ENCODE data around the gene GFRAL.
"Not testable (repeated sequence)": the region's sequence is repeated elsewhere in the genome, so short reads cannot be mapped to it uniquely, and the experiment has no call there.

Gene GFRAL, protein sequence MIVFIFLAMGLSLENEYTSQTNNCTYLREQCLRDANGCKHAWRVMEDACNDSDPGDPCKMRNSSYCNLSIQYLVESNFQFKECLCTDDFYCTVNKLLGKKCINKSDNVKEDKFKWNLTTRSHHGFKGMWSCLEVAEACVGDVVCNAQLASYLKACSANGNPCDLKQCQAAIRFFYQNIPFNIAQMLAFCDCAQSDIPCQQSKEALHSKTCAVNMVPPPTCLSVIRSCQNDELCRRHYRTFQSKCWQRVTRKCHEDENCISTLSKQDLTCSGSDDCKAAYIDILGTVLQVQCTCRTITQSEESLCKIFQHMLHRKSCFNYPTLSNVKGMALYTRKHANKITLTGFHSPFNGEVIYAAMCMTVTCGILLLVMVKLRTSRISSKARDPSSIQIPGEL

DNA sequence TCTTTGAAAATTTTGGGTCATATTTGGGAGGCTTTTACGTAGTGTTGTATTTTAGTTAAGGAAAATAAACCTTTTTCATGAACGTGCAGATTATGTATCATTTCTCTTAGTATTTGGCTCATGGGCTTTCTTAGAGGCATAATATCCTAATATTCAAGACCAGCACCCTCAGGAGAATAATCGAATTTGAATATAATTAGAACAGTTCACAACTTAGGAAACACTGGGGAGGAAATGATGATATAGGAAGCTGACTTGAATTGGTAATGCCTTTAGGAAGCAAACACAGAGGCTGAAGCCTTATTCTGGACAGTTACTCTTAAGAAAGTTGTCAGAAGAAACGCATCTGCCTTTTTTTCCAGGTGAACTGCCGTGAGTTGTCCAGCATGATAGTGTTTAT lies at the start of gene GFRAL:
Gene GFRAL, plus strand, starts transcription at position 301 of the 400 bp plus-strand sequence. Its CDS starts 86 bp downstream, at position 387.
- DNase-seq (ENCODE audit: low spot score) = no peak

DNA sequence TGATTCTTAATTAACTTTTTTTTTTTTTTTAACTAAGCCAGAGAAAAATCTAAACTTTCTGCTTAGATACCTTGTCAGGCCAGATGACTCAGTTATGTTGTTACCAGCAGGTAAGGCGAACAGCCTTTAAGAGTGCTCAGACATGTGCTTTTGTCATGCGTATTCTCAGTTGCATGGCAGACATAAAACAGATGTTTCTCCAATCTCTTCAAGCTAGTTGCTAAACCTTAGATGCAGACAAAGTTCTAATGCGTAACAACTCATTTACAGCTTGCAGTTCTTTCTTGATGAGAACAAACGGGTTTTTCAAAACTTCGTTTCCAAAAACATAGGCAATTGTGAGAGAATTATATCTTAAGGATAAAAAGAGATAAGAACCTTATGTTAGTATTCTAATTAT lies 49.6 kb upstream of the GFRAL start:
- no peak for DNase-seq (ENCODE audit: low spot score)

DNA sequence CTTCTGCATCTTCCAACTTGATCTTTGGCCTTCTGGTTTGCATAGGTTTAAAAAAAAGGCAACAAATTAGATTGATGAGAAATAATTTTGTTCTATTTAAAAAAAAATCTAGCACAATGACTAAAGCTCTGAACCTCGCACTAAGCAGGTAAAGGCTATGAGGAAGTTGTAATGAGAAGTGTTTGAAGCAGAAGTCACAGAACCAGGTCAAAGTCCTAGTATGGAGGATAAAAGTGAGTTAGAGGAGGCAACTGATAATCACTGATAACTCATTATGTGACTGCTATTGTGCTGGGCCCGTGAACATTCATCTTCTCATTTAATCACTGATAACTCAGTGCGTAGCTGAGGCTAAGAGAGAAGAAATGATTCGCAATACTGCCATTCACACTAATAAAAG lies 46.1 kb upstream of the GFRAL start:
- no peak for DNase-seq (ENCODE audit: low spot score)

DNA sequence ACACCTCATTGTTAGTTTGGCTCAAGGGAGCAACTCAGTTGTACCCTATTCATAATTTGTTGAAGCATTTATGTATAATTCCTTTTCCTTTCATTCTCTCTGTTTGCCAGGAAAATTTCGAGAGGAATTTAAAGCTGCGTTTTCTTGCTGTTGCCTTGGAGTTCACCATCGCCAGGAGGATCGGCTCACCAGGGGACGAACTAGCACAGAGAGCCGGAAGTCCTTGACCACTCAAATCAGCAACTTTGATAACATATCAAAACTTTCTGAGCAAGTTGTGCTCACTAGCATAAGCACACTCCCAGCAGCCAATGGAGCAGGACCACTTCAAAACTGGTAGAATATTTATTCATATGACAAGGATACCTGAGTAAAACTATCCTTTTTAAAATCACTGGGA lies 45.2 kb upstream of the GFRAL start:
- no peak for DNase-seq (ENCODE audit: low spot score)

DNA sequence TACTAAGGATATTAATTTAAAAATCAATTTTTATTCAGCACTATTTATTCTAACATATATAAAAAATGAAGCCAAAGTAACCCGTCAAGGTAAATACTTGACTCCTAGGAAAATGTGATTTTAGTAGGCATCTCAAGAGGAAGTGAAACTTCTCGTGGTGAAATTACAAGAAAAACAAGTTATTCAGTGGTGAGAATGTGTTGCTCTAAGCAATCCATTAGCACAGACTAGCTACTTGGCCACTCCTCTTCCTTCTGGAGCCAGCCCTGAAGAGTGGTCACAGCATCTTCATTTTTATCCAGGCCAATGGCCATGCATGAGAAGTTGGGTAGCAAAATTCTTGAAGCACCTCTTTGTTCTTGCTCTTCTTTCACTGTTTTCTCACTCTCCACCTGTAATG lies 40.4 kb upstream of the GFRAL start:
- no peak for DNase-seq (ENCODE audit: low spot score)

DNA sequence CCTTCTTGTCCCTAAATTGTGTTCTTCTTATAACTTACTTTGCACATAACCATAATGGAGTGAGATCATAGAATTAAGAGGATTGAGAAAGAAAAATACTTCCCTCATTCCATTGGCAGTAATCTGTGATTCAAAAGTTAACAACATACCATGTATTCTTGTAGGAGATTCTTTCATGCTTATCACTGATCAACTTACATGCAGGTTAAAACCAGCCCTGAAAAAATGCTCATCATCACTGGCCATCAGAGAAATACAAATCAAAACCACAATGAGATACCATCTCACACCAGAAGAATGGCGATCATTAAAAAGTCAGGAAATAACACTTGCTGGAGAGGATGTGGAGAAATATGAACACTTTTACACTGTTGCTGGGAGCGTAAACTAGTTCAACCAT lies 36.5 kb upstream of the GFRAL start:
- DNase-seq (ENCODE audit: low spot score) = no peak

DNA sequence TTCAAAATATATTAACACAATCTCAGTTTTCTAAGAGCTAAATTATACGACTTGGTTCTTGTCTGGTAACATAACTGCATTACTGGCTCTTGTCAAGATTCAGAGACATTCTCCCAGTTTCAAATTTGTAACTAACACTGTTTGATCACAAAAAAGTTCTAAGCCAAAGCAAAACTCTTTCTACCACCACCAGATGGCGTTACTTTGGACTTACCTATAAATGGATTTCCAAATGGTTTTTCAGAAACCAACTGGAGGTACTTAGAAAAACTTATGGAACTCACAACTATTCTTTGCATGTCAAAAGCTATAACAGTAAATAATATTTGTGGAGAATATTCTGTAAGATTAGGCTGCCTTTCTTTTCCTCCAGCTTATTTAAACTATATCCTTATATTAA lies 34.2 kb upstream of the GFRAL start:
- peak; percentile 20 for DNase-seq (ENCODE audit: low spot score)

DNA sequence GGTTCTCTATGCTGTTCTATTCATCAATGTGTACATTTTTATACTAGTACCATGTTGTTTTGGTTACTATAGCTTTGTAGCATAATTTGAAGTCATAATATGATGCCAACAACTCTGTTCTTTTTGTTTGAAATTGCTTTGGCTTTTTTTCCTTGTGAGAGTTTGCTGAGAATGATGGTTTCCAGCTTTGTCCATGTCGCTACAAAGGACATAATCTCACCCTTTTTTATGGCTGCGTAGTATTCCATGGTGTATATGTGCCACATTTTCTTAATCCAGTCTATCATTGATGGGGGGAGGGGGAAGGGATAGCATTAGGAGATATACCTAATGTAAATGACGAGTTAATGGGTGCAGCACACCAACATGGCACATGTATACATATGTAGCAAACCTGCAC lies 30.1 kb upstream of the GFRAL start:
- not testable (repeated sequence) for DNase-seq (ENCODE audit: low spot score)

DNA sequence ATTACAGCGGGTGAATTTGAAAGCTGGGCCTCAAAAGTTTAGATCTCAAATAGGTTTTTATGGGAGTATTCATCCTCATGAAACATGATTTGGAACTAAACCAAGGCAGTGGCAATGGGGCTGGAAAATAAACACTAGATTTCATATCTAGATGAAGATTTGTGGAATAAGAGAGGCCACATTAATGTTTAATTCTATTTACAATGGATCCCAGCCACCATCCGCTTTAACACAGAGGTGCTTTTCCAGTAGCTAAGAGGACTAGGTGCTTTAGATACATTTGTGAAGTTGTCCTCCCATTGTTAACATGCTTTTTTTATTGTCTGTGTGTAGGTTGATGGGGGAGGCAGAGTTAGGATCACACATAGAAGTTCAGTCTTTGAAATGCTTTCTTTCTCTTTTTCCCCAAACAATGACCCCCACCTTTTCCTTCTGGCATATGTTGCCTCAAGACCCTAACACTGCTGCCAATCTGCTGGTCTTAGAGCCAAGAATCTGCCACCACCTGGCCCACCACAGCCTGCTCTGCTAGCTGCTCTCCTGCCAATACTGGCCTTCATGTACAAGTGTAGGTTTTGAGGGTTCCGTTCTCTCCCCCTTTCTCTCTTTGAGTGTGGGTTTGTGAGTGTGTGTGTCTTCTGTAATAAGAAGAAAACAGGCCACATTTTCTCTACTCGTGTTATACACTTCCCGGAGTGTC lies 27.8 kb upstream of the GFRAL start:
- DNase-seq (ENCODE audit: low spot score) = no peak

DNA sequence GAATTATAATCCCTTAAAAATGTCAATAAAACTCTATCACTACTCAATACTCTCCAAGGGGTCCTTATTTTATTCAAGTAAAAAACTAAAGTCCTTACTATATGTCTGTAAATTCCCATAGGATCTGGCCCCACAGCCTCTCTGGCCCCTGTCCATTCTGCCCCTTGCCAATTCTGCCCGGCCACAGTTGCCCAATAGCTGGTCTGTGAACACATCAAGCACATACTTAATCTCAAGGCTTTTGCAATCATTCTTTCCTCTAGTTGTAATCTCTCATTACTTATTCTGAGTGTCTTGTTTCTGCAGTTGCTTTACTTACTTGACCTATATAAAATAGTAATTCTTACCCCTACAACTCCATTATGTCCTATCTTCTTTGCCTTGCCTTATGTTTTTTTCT lies 22.5 kb upstream of the GFRAL start:
- DNase-seq (ENCODE audit: low spot score) = no peak

DNA sequence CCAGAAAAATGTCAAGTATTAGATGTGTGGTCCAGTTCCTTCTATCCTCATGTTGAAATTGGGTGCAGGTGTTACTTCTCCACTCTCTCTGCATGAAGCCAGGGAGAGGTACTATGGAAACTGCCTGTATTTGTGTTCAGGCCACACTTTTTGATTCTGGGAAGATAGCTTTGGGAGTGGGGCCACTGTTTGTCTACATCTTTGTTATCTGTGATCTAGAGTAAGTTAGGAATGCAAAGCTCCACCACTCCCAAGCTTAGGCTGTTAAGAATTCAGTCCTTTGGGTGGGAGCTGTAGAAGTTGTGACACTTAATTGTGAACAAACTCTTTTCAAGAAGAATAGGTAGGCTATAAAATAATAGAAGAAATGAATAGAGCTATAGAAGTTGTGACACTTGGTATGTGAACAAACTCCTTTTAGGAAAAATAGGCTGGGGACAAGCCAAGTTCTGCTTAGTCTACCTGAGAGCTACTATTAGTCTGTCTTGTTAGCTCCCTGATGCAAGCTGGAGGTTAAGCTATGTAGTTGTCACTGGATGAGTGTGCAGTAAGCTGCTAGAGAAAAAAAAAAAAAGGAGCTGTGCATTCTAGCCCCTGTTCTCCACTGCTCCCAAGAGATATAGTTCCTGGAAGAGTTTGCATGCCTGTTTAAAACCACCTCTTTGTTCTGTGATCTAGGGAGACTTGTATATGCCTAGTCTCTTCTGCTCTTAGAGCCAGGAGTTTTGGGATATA lies 7.1 kb upstream of the GFRAL start:
- no peak for DNase-seq (ENCODE audit: low spot score)

DNA sequence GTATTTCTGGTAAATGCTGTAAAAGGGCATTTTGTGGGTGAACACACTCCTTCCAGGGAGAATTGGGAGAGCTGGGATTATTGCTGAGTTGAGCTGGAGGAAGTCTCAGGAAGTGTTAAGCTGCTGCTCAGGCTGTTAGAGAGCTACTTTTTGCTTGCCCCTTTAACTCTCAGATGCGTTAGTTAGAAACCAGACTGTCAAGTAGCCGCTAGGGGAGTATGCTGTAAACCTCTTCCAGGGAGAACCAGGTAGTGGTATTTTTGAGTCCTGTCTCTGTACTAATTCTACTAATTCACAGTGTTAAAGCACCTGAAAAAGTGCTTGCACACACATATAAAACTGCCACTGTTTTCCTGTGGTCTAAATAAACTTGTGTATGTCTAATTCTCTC lies 6.6 kb upstream of the GFRAL start:
- no peak for DNase-seq (ENCODE audit: low spot score)

DNA sequence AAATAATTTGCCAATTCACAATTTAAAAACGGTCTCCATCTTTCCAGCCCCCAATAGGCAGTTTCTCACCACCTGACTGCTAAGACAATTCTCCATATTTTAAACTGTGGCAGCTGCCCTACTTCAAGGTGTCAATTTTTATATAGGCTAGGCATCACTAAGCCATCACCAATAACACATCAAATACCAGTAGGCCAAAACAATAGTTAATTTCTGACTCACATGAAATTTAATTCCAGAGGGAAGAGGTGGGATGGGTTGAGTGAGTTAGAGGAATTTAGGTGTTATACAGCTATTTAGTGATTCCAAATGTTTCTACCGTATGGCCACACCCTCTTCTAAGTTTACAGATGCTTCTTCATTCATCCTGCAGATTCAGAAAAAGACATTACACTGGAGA lies 49.9 kb downstream of the GFRAL start:
- no peak for DNase-seq (ENCODE audit: low spot score)

DNA sequence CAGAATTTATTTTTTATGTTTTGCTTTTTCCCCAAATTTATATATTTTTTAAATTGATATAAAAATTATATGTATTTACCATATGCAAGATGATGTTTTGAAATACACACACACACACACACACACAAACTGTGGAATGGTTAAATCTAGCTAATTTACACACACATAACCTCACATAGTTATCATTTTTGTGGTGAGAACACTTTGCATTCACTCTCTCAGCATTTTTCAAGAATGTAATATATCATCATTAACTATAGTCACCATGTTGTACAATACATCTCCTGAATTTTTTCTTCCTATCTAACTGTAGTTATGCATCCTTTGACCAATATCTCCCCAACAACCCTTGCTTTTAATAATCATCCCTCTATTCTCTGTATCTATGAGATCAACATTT lies 52.2 kb downstream of the GFRAL start:
- DNase-seq (ENCODE audit: low spot score) = no peak

DNA sequence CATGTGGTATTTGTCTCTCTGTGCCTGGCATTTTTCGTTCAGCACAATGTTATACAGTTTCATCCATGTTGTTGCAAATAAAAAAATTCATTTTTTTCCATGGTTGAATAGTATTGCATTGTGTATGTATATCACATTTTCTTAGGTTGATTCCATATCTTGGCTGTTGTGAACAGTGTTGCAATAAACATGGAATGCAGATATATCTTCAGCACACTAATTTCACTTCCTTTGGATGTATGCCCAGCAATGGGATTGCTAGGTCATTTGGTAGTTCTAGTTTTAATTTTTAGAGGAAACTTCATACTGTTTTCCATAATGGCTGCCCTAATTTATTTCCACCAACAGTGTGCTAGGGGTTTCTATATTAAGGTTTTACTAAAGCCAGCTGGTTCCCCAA lies 52.6 kb downstream of the GFRAL start:
- no peak for DNase-seq (ENCODE audit: low spot score)

DNA sequence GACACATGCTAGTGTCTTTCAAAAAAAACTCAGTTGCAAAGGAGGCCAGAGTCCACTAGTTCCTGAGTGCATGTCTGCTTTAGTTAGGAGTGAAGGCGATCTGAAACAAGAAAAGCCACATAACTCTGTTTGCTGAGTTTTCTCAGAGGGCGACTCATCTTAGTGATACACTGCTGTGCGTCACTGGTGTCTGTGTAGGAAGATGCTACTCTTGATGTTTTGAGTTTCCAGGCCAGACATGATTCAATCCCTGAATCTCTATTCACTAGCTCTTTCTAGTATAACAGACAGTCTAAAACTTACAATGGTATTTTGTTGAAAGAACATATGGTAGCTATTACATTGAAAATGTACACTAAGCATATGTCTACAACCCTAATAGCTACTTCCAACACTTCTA lies 60.9 kb downstream of the GFRAL start:
- DNase-seq (ENCODE audit: low spot score) = no peak

DNA sequence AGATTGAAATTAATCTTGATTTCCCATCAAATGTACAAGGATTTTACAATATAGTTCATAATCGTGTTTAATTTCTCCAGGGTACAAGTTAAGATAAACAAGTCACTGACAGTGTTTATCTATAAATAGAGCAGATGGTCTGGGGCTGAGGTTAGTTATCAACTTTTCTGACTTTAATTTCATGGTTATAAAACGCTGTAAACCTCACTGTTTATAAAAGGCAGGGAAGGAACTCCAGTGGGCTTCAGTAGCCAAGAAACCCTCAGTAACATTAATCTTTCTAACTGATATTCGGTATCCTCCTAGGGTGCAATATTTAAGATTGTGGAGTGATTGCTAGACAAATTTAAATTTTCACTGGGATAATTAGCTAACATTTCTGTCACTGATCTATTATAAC lies 68.6 kb downstream of the GFRAL start:
- no peak for DNase-seq (ENCODE audit: low spot score)

DNA sequence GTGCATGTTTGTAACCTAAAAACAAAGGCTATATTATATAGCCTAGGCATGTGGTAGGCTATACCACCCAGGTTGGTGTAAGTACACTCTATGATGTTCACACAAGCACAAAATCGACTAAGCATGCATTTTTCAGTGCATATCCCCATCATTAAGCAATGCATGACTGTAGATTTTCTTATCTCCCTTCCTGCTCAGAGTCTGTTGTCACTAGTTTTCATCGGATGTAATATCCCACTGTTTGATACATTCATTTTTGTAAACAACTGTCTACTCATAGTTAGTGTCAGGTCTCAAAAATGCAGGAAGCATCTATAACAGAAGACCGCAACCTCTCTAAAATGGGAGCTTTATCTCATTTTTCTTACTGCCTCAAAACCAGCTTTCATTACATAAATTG lies 70.7 kb downstream of the GFRAL start:
- DNase-seq (ENCODE audit: low spot score) = no peak

DNA sequence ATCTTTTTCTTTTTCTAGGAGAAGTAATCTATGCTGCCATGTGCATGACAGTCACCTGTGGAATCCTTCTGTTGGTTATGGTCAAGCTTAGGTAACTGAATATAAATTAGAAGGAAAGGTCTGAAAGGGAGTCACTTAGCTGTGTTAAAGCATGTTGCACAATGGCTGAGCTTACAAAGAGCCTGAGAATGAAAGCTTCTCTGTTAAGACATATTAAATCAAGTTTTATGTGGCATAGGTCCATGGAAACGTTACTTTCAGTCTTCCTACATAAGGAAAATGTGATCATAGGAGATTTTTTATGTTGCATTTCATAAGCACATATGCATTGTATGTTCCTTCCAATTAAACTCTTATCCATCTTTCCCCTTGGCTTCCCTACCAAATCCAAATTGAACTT lies 72.1 kb downstream of the GFRAL start:
- no peak for DNase-seq (ENCODE audit: low spot score)

DNA sequence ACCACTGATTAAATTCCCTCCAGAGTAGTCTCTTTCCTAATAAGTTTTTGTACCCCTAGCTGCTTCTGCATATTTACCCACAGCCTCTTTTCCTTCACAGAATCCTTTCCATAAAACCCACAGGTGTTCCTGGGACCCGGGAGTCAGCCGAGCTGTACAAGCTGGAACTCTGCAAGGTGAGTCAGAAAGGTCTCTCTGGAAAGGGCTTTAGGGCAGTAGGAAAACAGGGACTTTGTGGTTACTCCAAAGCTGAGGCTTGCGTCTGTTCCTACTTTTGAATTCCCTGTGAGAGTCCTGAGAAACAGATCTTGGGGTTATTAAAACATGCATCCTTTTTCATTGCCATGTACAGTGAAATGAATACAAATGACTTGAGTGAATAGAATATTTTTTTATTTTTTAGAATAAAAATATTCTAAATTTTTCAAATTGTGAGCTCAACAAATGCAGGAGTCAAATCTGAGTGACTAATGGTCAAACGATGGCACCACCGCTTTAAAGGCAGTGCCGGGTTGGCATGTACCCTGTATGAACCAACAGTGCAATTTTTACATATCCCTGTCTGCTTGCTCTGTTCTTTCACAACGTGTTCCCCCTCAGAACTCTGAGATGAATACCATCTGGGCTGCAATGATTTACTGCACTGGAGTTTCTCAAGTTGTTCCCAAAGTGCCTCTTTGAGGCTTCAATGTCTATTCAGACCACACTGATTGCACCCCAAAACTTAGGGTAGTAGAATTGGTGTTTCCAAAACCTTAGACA lies 78.4 kb downstream of the GFRAL start:
- DNase-seq (ENCODE audit: low spot score) = no peak

DNA sequence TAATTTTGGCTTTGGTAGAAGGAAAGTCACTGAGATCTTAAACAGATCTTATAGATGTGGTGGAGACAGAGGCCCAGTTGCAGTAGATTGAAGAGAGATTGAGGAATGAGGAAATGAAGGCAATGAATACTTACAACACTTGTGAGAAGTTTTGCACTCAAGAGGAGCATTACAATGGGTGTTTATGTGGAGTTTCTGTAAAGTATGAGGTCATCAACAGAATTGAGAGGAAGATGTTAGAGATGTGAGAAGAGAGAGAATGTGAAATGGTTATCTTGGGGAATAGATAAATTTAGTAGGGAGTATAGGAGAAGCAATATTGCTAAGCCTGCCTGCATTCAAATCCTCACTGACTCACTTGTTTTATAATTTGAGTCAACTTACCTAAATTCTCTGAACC lies 83.4 kb downstream of the GFRAL start:
- DNase-seq (ENCODE audit: low spot score) = no peak

DNA sequence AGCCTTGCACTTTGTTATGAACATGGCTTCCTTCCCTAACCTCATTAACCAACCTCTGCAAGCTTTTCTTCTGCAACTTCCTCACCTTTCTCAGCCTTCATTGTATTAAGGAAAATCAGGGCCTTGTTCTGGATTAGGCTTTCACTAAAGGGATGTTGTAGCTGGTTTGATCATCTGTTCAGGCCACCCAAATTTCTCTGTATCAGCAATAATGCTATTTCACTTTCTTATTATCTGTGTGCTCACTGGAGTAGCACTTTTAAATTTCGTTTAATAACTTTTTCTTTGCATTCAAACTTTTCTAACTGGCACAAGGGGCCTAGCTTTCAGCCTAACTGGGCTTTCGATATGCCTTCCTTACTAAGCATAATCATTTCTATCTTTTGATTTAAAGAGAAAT lies 96.7 kb downstream of the GFRAL start:
- DNase-seq (ENCODE audit: low spot score) = no peak

All from iPS-NIHi11 (cell line).